Naive thymus-derived CD8-positive, alpha-beta T cell (primary cell): Measurements from ENCODE around the gene MAN2B2. TPM values are rescaled to one million over a fixed set of nuclear protein-coding genes. Genes with fewer than 3 reads are reported as not detected.
"Not testable (repeated sequence)": the region's sequence is repeated elsewhere in the genome, so short reads cannot be mapped to it uniquely, and the experiment has no call there.

Experiments
- ATAC-seq, 2 donors: fragments of 150-1000 bp; cut with Tn5 transposase in 1 of 2; sonication (Bioruptor Pico), chemical (Tn5 transposase) in 1 of 2; 1 replicate in 1 of 2; 2 replicates in 1 of 2; pipeline ENCODE4 v1.10.0; 2021; ENCODE audit warnings: mild to moderate bottlenecking in 2 of 2, moderate library complexity in 2 of 2
- POLR2A ChIA-PET: fragments of 350-600 bp; sonication (Branson Sonifier 250); formaldehyde crosslinking; loops from one replicate; lab custom pipeline; 2021; ENCODE audit warnings: antibody characterized with exemption; lab: Charles Lee
- DNase-seq, 10 donors: peaks; one replicate each; pipeline versions ENCODE4 v3.0.0 to v3.0.0-alpha.2; 2020 to 2022
- H3K27ac Mint-ChIP-seq, 10 donors: one replicate each; pipeline ENCODE4 v1.8.0; 2020 to 2022; ENCODE audit warnings: mild to moderate bottlenecking in 10 of 10, mixed read lengths in 10 of 10, moderate library complexity in 4 of 10, inconsistent platforms in 1 of 10
- H3K27me3 Mint-ChIP-seq, 5 donors: one replicate each; pipeline ENCODE4 v1.8.0; 2021 to 2022; ENCODE audit warnings: mixed read lengths in 5 of 5
- H3K36me3 Mint-ChIP-seq, 3 donors: one replicate each; pipeline ENCODE4 v1.8.0; 2020 to 2022; ENCODE audit warnings: mixed read lengths in 3 of 3, mild to moderate bottlenecking in 2 of 3, inconsistent platforms in 1 of 3
- H3K4me1 Mint-ChIP-seq, 4 donors: one replicate each; pipeline ENCODE4 v1.8.0; 2021 to 2022; ENCODE audit warnings: mixed read lengths in 4 of 4
- H3K4me3 Mint-ChIP-seq, 10 donors: one replicate each; pipeline ENCODE4 v1.8.0; 2020 to 2022; ENCODE audit warnings: mild to moderate bottlenecking in 10 of 10, mixed read lengths in 10 of 10, moderate library complexity in 6 of 10, inconsistent platforms in 1 of 10
- H3K9me3 Mint-ChIP-seq, 9 donors: one replicate each; pipeline ENCODE4 v1.8.0; 2020 to 2022; ENCODE audit warnings: mixed read lengths in 9 of 9, mild to moderate bottlenecking in 3 of 9, inconsistent platforms in 1 of 9, moderate library complexity in 1 of 9
- polyA plus RNA-seq, 3 donors: library from polyadenylated mRNA; unstranded; fragments of 300-500 nt; fragmentation: Illumina TruSeq; gene quantifications; one replicate each; pipeline ENCODE4 v1.2.3, GENCODE V29; 2021
- total RNA-seq, 8 experiments: library from RNA in 2 of 8; stranded (reverse) in 2 of 8; gene quantifications; one replicate each; pipeline ENCODE4 v1.2.3 and lab custom pipeline; 2021 to 2026

The MAN2B2 gene
- total and polyA plus RNA-seq, 5 experiments from 2014 or later = 11.8 to 43.2 (median 30.4) TPM

- POLR2A ChIA-PET = interaction anchor here (0.7 to 8.5 kb wide), 3 partner anchors 9 to 30 kb away, joined by 3 to 165 read pairs (median 76); a partner anchor contains a TSS
- Mint-ChIP-seq H3K36me3 (peaks cover 8 to 36% (median 16%) of the 10 kb centered on the region in 3 donors), H3K27ac (peak overlapping the region; percentile 50 to 100 (median 84)), H3K4me3 (no peak overlapping the region), H3K27me3 (no peaks in the 10 kb centered on the region), H3K4me1 (peaks cover 25 to 54% (median 41%) of the 10 kb centered on the region in 4 donors), H3K9me3 (no peaks in the 10 kb centered on the region)
- ATAC-seq = no peak
- no peak for DNase-seq
These were observed 70.0 kb downstream of the MAN2B2 start for GRCh38 chr4:6644792-6645530.

GRCh38 chr4:6647169-6647568 is 72.2 kb downstream of the MAN2B2 start:
- POLR2A ChIA-PET = interaction anchor here (1.4 to 7.6 kb wide), 2 partner anchors 11 to 26 kb away, joined by 11 to 76 read pairs; a partner anchor contains a TSS
- Mint-ChIP-seq H3K27me3 (no peaks in the 10 kb centered on the region), H3K36me3 (peaks cover under 1 to 16% (median 2%) of the 10 kb centered on the region in 3 donors), H3K27ac (peak overlapping the region in 7 of 10 donors; percentile 24 to 100 (median 67)), H3K4me1 (peaks cover 8 to 32% (median 23%) of the 10 kb centered on the region in 4 donors), H3K9me3 (no peaks in the 10 kb centered on the region), H3K4me3 (no peak overlapping the region)
- ATAC-seq = no peak
- no peak for DNase-seq

- Mint-ChIP-seq H3K27me3 (no peaks in the 10 kb centered on the region), H3K4me1 (peaks cover 5 to 27% (median 17%) of the 10 kb centered on the region in 4 donors), H3K9me3 (no peaks in the 10 kb centered on the region), H3K27ac (peak overlapping the region in 3 of 10 donors; percentile 24 to 100 (median 37)), H3K4me3 (no peak overlapping the region), H3K36me3 (peaks cover 0 to 11% (median 0%) of the 10 kb centered on the region in 3 donors)
- DNase-seq = no peak
- POLR2A ChIA-PET = interaction anchor here (0.7 to 7.6 kb wide), 3 partner anchors 10 to 101 kb away, joined by 3 to 76 read pairs (median 11); a partner anchor contains a TSS
- no peak for ATAC-seq
These were observed 72.7 kb downstream of the MAN2B2 start for GRCh38 chr4:6647582-6648230.

- Mint-ChIP-seq H3K27me3 (no peaks in the 10 kb centered on the region), H3K9me3 (no peaks in the 10 kb centered on the region), H3K27ac (peak overlapping the region in 1 of 10 donors; percentile 43), H3K4me3 (no peak overlapping the region), H3K4me1 (peaks cover 0 to 14% (median 5%) of the 10 kb centered on the region in 4 donors), H3K36me3 (no peaks in the 10 kb centered on the region)
- POLR2A ChIA-PET = no interaction called here
- ATAC-seq (no peak), DNase-seq (no peak)
These were observed 74.2 kb downstream of the MAN2B2 start for GRCh38 chr4:6649216-6649615.

GRCh38 chr4:6654211-6654610 is 79.2 kb downstream of the MAN2B2 start:
- not testable (repeated sequence) for H3K36me3 Mint-ChIP-seq, H3K27ac Mint-ChIP-seq, H3K4me3 Mint-ChIP-seq, DNase-seq, H3K9me3 Mint-ChIP-seq, H3K27me3 Mint-ChIP-seq, H3K4me1 Mint-ChIP-seq, ATAC-seq
- POLR2A ChIA-PET = interaction anchor here (0.6 to 1.6 kb wide), 4 partner anchors 10 to 19 kb away, joined by 3 to 5 read pairs (median 4); no protein-coding TSS in a partner anchor

GRCh38 chr4:6655291-6655690 is 80.3 kb downstream of the MAN2B2 start:
- DNase-seq, H3K27ac Mint-ChIP-seq, H3K36me3 Mint-ChIP-seq, H3K27me3 Mint-ChIP-seq, H3K9me3 Mint-ChIP-seq, ATAC-seq, H3K4me3 Mint-ChIP-seq: not testable (repeated sequence)
- POLR2A ChIA-PET = interaction anchor here (1.4 to 5.4 kb wide), 2 partner anchors 12 to 18 kb away, joined by 5 to 76 read pairs; partner anchors contain the start of gene MRFAP1
- H3K4me1 Mint-ChIP-seq = peaks cover 0 to 15% (median 12%) of the 10 kb centered on the region in 4 donors

GRCh38 chr4:6655924-6656323 is 80.9 kb downstream of the MAN2B2 start:
- Mint-ChIP-seq H3K27ac (no peak overlapping the region), H3K9me3 (no peaks in the 10 kb centered on the region), H3K4me1 (peaks cover 0 to 16% (median 12%) of the 10 kb centered on the region in 4 donors), H3K27me3 (peaks cover 0 to 9% (median 1%) of the 10 kb centered on the region in 5 donors), H3K4me3 (no peak overlapping the region), H3K36me3 (no peaks in the 10 kb centered on the region)
- ATAC-seq (no peak), DNase-seq (no peak)
- POLR2A ChIA-PET = interaction anchor here (1.4 to 5.4 kb wide), 2 partner anchors 12 to 18 kb away, joined by 5 to 76 read pairs; partner anchors contain the start of gene MRFAP1

GRCh38 chr4:6657242-6658208 is 82.5 kb downstream of the MAN2B2 start:
- H3K27ac Mint-ChIP-seq = peak overlapping the region in 4 of 10 donors; percentile 15 to 69 (median 36)
- no peak for ATAC-seq
- no peak for DNase-seq
- no peaks in the 10 kb centered on the region for H3K9me3 Mint-ChIP-seq
- peaks cover 0 to 23% (median 2%) of the 10 kb centered on the region in 5 donors for H3K27me3 Mint-ChIP-seq
- peaks cover 0 to 16% (median 12%) of the 10 kb centered on the region in 4 donors for H3K4me1 Mint-ChIP-seq
- H3K4me3 Mint-ChIP-seq = peak overlapping the region; percentile 68 to 83 (median 76)
- no peaks in the 10 kb centered on the region for H3K36me3 Mint-ChIP-seq
- POLR2A ChIA-PET = interaction anchor here (0.6 to 5.4 kb wide), 4 partner anchors 14 to 330 kb away, joined by 3 to 76 read pairs (median 14); partner anchors contain the start of genes BLOC1S4 and MRFAP1

GRCh38 chr4:6658209-6658595 is 83.2 kb downstream of the MAN2B2 start:
- peak in 1 of 2 donors; percentile 2 for ATAC-seq
- Mint-ChIP-seq H3K27me3 (peaks cover 0 to 29% (median 5%) of the 10 kb centered on the region in 5 donors), H3K9me3 (no peaks in the 10 kb centered on the region), H3K27ac (peak overlapping the region in 5 of 10 donors; percentile 15 to 78 (median 54)), H3K36me3 (no peaks in the 10 kb centered on the region), H3K4me1 (peaks cover 1 to 16% (median 12%) of the 10 kb centered on the region in 4 donors), H3K4me3 (peak overlapping the region; percentile 68 to 83 (median 76))
- POLR2A ChIA-PET = interaction anchor here (0.6 to 5.4 kb wide), 5 partner anchors 14 to 329 kb away, joined by 3 to 76 read pairs (median 11); partner anchors contain the start of genes BLOC1S4 and MRFAP1
- DNase-seq = no peak

GRCh38 chr4:6658597-6659075 is 83.6 kb downstream of the MAN2B2 start:
- Mint-ChIP-seq H3K9me3 (no peaks in the 10 kb centered on the region), H3K27me3 (peaks cover 0 to 33% (median 5%) of the 10 kb centered on the region in 5 donors), H3K36me3 (no peaks in the 10 kb centered on the region), H3K4me3 (peak overlapping the region; percentile 68 to 83 (median 76)), H3K27ac (peak overlapping the region in 5 of 10 donors; percentile 19 to 78 (median 57)), H3K4me1 (peaks cover 1 to 16% (median 13%) of the 10 kb centered on the region in 4 donors)
- ATAC-seq = peak; percentile 91 to 93
- DNase-seq = peak; percentile 37 to 75 (median 54)
- POLR2A ChIA-PET = interaction anchor here (0.9 to 5.4 kb wide), 7 partner anchors 12 to 58 kb away, joined by 4 to 76 read pairs (median 6); partner anchors contain the start of genes BLOC1S4 and MRFAP1

- POLR2A ChIA-PET = interaction anchor here (0.7 to 5.4 kb wide), 4 partner anchors 11 to 29 kb away, joined by 4 to 76 read pairs (median 12); partner anchors contain the start of gene MRFAP1
- peak overlapping the region in 2 of 10 donors; percentile 50 to 71 for H3K27ac Mint-ChIP-seq
- peaks cover 1 to 16% (median 15%) of the 10 kb centered on the region in 4 donors for H3K4me1 Mint-ChIP-seq
- no peak overlapping the region for H3K4me3 Mint-ChIP-seq
- peaks cover 0 to 38% (median 5%) of the 10 kb centered on the region in 5 donors for H3K27me3 Mint-ChIP-seq
- ATAC-seq (no peak), DNase-seq (no peak)
- no peaks in the 10 kb centered on the region for H3K9me3 Mint-ChIP-seq
- H3K36me3 Mint-ChIP-seq = no peaks in the 10 kb centered on the region
These were observed 84.9 kb downstream of the MAN2B2 start for GRCh38 chr4:6659897-6660296.
